NCI-H69 (cell line): ENCODE measurements around the gene NUP42.
"Not testable (repeated sequence)": the region's sequence is repeated elsewhere in the genome, so short reads cannot be mapped to it uniquely, and the experiment has no call there.

Experiments used
- DNase-seq: peaks from one replicate; lab custom pipeline; 2025; lab: John Stamatoyannopoulos, UW

The NUP42 gene

DNA sequence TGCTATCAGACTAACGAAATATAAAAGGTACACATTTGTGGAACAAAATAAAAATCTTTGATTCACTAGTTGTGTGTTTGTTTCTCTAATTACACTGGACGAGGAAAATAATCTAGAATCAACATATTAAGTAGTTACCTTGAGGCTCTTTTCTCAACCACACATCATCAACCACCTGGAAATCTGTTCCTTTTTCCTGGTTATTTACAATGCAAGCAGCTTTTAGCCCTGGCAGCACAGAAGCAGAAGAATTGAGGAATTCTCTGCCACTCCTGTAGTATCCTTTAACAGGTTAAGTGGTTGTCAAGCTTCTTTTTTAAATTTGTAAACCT is 23.7 kb downstream of the NUP42 start:
- DNase-seq: no peak

DNA sequence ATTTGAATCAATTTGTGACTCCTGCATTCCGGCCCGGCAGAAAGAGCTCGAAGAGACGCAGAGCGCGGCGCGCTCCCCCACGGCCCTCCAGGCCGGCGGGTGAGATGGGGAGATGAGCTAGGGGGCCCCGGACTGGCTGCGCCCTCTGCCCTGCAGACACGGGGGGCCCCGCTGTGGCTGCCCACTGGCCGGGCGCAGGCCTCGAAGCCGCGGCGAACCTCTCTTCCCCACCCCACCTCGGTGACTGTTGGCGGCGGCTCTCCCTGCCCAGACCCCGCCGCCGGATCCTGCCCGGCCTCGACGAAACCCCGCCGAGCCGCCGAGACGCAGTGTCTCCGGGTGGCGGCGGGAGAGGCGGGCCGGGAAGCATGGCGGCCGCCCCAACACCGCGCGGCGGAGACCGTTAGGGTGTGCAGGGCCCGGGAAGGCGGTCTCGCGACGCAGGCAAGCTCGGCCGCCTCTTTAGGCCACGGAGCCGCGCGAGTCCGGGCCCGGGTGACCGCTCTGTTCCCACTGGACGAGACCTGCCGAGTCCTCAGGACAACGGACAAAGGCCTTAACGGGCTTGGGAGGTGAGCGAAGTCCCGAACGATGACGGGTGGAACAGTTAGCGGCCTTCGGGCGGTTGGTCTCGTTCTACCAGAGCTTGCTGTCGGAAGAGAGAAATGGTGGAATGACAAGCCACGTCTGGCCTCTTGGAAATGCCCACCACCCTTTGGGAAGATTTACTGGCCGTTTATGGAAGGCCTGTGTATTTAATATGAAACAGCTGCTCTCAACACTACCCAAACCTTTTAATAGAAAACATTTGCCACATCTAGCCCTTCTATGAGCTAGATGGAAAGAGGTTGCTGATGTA is 24.3 kb downstream of the NUP42 start:
- DNase-seq: no peak

DNA sequence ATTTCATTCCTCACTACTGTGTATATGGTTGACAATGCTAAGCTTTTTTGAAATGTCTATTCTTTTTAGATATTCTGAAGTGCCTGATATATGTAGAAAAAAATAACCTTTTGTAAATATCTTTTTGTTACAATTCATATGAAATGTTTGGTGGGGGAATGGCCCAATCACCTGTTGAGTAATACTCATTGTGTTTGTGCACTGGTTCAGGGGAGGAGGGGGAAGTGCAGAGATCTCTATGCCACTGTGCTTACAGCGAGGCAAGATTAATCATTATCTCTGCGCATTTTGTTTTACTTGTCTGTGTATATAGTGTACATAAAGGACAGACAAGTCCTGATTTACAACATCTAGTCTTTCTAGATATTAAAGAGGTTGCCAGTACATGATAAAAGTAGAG is 25.2 kb downstream of the NUP42 start:
- no peak for DNase-seq

GRCh38 chr7:23207884-23208283 is 26.0 kb downstream of the NUP42 start:
- no peak for DNase-seq

DNA sequence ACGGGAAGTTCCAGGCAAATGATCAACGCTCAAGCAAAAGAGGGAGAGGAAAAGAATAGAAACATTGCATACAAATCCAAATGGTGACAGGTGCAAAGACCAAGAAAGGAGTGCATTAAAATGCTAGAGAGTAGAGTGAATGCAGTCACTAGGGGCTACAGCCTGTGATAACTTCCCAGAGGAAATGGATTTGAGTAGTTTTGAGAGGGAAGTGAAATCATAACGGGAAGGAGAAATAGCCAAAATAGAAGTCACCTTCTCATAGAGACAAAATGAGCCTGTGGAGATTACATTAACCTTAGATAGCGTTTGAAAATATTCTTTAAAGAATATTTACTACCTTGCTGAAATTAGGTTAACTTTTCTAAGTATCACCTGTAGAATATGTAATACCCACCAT is 26.5 kb downstream of the NUP42 start:
- no peak for DNase-seq

GRCh38 chr7:23210506-23210905 is 28.7 kb downstream of the NUP42 start:
- DNase-seq: no peak

DNA sequence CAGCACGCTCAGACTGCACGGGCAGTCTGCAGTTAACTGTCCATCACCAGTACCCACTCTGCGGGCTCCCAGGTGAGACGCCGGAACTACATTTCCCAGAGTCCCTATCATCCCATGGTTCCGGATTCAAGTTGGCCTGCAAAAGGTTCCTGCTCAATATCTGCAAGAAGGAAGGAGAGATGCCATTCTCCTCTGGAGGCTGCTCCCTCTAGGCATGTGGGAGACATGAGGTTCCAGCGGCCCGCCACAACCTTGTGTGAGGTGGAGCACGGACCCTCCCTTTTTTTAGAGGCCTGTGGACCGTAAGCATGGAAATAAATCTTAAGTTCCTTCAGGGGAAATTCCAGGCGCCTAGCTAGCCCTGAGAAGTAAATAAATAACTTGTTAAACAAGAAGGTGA is 29.7 kb downstream of the NUP42 start:
- no peak for DNase-seq

DNA sequence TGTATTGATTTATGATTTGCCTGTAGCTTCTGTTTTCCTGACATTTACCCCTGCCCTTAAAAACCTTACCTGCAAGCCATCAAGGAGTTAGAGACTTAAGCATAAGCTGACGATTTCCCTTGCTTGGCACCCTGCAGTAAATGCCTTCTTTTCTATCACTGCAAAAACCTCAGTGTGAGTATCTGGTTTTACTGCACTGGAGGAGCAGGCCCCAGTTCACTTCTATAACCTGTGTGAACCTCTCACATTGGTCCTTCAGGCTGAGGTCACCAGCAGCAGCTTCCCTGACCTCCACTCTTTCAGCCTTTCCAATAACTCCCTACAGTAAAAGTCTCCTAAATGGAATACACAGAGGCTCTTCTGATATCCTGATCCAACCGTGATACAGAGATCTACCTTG is 30.5 kb downstream of the NUP42 start:
- DNase-seq: no peak

DNA sequence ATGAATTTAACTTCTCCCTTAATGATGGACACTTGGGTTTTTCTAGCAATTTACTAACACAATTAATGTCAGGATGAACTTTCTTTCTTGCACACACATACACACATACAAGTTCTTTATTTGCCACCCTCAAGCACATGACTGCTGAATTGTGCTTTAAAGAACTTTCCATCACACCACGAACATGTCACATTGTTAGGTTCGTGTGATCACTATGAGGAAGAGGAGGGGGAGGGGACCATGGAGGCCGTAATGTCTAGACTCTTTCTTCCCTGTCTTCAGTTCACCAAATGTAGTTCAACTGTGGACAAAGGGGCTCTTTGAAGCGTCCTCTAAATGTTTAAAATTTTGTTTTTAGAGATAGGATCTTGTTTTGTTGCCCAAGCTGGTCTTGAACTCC is 31.0 kb downstream of the NUP42 start:
- no peak for DNase-seq

- no peak for DNase-seq
These were observed 31.9 kb downstream of the NUP42 start for GRCh38 chr7:23213755-23214154.

DNA sequence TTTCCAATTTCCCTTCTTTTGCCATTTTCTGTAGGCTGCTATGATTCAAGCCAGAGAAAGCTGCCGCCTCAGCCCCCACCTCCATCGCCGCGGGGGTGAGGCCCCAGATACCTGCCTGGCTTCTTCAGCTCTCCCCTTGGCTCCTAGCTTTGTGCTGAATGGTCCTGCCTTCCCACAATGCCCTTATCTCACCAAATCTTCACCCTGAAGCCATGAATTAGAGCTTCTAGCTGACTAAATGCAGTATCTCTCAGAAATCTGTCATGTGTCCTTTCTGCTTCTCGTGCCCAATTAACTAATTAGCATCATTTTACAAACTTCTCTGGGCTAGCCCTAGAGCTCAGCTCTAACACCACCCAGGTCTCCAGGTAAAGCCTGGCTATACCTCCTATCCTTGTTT is 32.6 kb downstream of the NUP42 start:
- DNase-seq: no peak

DNA sequence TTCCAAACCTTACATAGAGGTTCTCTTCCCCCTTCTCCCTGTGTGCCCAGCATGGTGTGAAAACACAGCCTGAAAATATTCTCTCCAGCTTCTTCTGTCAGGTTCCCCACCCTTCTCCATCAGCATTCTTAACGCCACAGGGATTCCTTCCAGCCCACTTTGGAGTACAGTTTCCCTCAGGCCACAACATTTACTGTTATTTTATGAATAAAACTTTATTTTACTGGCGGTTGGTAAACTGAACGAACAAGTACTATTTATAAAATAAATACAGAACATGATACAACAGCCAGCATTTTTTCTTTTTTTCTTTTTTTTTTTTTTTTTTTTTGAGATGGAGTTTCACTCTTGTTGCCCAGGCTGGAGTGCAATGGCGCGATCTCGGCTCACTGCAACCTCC is 33.1 kb downstream of the NUP42 start:
- DNase-seq: no peak

DNA sequence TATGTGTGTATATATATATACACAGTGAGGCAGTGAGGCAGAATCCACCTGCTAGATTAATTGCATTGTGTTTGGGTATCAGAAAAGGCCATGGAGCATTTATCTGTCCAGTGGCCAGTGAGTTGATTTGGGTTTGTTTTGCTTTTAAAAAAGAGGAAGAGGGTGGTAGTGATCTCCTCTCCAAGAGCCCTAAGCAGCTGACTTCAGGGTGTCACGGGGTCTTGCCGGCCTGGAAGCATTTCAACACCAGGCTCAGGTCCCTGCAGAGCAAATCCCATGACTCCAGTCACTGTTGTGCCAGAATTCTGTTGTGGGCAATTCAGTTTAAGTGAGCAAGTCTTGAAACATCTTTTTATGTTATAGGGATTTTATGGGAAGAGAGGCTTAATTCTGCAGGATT is 34.2 kb downstream of the NUP42 start:
- no peak for DNase-seq

GRCh38 chr7:23218196-23218595 is 36.3 kb downstream of the NUP42 start:
- no peak for DNase-seq

- DNase-seq: peak; percentile 76
These were observed 39.0 kb downstream of the NUP42 start for GRCh38 chr7:23220690-23221305.

DNA sequence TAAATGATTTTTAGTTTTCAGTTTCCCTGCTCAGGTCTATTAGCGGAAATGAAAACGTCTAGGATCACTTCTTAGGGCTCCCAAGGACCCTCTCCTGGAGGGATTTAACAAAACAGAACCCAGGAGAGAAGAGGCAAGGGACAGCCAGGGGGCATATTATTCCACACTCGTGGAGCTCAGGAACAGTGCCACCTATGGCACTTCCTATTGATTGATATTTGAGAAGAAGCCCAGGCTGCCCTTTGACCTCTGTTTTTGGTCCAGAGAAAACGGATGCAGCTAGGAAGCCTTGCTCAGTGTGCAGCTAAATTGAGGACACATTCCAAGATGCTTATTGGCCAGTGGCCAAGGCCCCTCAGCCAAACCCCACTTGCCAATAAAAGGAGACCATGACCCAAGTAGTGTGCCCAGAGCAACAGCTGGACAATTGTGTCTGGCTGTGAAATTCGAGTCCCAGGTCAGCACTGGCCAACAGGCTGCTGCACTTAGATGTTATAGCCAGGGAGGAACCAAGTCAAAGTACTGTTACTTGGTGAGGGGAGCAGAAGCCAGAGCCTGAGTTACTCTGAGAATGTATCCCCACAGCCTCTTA is 40.7 kb downstream of the NUP42 start:
- DNase-seq: peak; percentile 49

GRCh38 chr7:23224364-23224763 is 42.5 kb downstream of the NUP42 start:
- DNase-seq: not testable (repeated sequence)

DNA sequence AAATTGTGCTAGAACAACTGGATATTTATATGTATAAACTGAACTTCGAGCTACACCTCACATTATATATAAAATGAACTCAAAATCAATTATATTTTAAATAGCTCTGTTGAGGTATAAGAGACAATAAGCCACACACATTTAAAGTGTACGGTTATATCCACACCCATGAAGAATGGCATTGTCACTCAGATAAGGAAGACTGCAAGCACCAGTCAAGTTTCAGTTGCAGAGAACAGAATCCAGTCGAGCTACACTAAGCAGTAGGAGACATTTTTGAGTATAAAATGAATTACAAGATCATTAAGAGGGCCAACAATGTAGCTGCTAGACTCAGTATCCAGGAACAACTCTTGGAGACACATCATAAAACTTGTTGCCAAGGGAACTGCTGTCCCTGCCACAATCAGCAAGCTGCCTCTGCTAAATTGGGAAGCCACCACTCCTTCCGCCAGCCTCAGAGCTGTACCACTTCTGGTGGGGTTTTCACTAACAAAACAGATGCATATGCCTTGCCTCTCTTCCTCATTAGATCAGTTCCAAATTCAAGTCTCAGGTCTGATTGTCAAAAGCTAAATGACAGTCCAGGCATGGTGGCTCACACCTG is 45.1 kb downstream of the NUP42 start:
- DNase-seq: no peak

- no peak for DNase-seq
These were observed 46.6 kb downstream of the NUP42 start for GRCh38 chr7:23228412-23228811.

DNA sequence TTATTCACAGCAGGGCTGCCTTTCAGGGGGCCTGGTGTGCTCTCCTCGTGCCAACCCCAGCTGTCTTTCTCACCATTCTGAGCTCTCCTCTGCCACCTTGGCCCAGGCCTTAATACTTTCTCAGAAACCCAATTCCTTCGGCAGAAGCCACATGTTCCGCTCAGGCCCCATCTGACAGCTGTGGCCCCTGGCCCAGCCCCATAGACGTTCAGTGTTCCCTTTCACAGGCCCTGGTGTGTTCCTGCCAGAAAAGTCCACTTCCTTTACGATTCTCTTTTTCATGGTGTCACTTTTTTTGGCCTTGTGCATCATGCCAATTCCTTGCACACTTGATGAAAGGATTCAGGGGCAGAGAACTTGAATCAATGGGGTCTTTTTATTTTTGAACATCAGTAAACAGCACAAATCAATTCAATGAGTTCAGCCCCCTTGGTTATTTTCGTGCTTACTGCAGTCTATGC is 48.8 kb downstream of the NUP42 start:
- no peak for DNase-seq

GRCh38 chr7:23232966-23233365 is 51.1 kb downstream of the NUP42 start:
- peak; percentile 29 for DNase-seq

- DNase-seq: no peak
These were observed 52.9 kb downstream of the NUP42 start for GRCh38 chr7:23234569-23235296.
